ENCODE data around the gene ELF5. TPM values are rescaled to one million over a fixed set of nuclear protein-coding genes. Genes with fewer than 3 reads are reported as not detected.
A peak's percentile ranks its signal among the peaks of the same experiment; 100 is the strongest.

ELF5 gene
- total RNA-seq, 2 experiments from 2014 or later, result not detected

GRCh38 chr11:34460278-34460677 is 53.3 kb downstream of the ELF5 start:
- POLR2A ChIA-PET, result no interaction called here
- CTCF ChIA-PET, result interaction anchor here (1.8 kb wide), 1 partner anchor 8 kb away, joined by 12 read pairs; no protein-coding TSS in a partner anchor

DNA sequence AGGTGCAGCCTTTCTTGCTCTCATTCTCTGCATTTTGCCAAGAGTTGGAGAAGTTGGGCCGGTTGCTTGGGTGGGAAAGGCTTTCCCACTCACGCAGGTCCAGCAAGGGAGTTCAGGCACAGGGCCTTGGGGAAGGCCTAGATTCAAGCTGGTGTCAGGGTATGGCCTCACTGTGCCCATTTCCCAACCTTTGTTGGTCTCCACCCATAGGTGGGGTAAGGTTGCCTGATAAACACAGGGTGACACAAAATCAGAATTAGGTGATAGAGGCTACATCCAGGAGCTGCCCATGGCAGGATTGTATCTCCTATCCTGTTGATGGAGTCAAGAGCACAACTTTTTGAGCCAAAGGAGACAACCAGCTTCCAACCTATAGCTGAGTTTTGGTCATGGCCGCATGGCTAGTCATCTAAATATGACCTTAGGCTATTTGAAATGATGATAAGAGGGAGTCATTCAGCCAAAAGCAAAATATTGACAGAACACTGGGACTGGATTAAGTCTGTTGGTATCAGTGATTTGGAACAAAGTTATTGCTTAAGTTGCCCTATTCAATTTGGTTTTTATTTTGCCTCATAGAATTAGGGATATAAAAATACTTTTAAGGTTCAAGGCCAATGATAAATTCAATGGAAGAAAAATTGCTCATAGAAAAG is 54.0 kb downstream of the ELF5 start:
- intact Hi-C loops (cut with micrococcal nuclease), result no loop called here

More at GRCh38 chr11:34460278-34460677, 53.3 kb downstream of the ELF5 start:
- no peaks in the 10 kb centered on the region for H3K9me3 Mint-ChIP-seq
- intact Hi-C loops (cut with micrococcal nuclease), result no loop called here
- H3K27me3 Mint-ChIP-seq, result no peaks in the 10 kb centered on the region
- no peak overlapping the region for H3K27ac Mint-ChIP-seq
- H3K36me3 Mint-ChIP-seq, result peaks cover 36% of the 10 kb centered on the region
- no peak for DNase-seq
- no peak overlapping the region for H3K4me3 Mint-ChIP-seq
- H3K4me1 Mint-ChIP-seq (ENCODE audit: low read depth), result peaks cover 7% of the 10 kb centered on the region

DNA sequence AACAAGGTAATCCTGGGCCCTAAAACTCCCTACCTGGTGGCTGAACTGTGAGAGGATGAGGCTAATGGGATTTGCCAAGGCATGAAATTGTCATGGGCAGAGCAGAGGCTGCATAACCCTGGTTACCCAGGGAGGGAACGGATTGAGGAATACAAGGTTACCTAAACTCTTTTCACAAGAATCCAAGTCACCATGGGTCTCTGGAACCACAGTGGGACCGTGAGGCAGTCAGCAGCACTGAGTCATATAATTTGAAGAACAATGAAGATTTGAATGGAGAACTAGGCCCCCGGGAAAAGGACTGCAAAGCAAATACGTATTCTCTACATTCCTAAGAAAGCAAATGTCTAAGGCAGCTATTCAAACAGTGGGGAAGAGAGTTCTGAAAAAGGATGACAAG is 55.1 kb downstream of the ELF5 start:
- peaks cover 32% of the 10 kb centered on the region for H3K36me3 Mint-ChIP-seq
- H3K27me3 Mint-ChIP-seq, result no peaks in the 10 kb centered on the region
- H3K9me3 Mint-ChIP-seq, result no peaks in the 10 kb centered on the region
- ChIA-PET POLR2A (no interaction called here), CTCF (interaction anchor here (1.8 kb wide), 1 partner anchor 10 kb away, joined by 12 read pairs; no protein-coding TSS in a partner anchor)
- DNase-seq, result no peak
- intact Hi-C loops (cut with micrococcal nuclease), result no loop called here
- H3K27ac Mint-ChIP-seq, result no peak overlapping the region
- H3K4me3 Mint-ChIP-seq, result no peak overlapping the region
- no peaks in the 10 kb centered on the region for H3K4me1 Mint-ChIP-seq (ENCODE audit: low read depth)

More for the DNA sequence above, 54.0 kb downstream of the ELF5 start:
- Mint-ChIP-seq H3K4me1 (ENCODE audit: low read depth) (peaks cover 4% of the 10 kb centered on the region), H3K4me3 (no peak overlapping the region), H3K9me3 (no peaks in the 10 kb centered on the region), H3K27me3 (no peaks in the 10 kb centered on the region), H3K27ac (no peak overlapping the region), H3K36me3 (peaks cover 36% of the 10 kb centered on the region)
- POLR2A ChIA-PET, result no interaction called here
- CTCF ChIA-PET, result interaction anchor here (1.8 kb wide), 1 partner anchor 8 kb away, joined by 12 read pairs; no protein-coding TSS in a partner anchor
- DNase-seq, result no peak

GRCh38 chr11:34457607-34458006 is 56.0 kb downstream of the ELF5 start:
- CTCF ChIA-PET, result no interaction called here
- POLR2A ChIA-PET, result no interaction called here

GRCh38 chr11:34454308-34455032 is 59.1 kb downstream of the ELF5 start:
- no peak for DNase-seq
- Mint-ChIP-seq H3K27me3 (no peaks in the 10 kb centered on the region), H3K4me3 (no peak overlapping the region), H3K36me3 (peaks cover 40% of the 10 kb centered on the region), H3K9me3 (no peaks in the 10 kb centered on the region), H3K27ac (no peak overlapping the region), H3K4me1 (ENCODE audit: low read depth) (no peaks in the 10 kb centered on the region)
- CTCF ChIA-PET, result interaction anchor here (1.2 kb wide), 1 partner anchor 13 kb away, joined by 3 read pairs; no protein-coding TSS in a partner anchor
- POLR2A ChIA-PET, result no interaction called here
- intact Hi-C loops (cut with micrococcal nuclease), result no loop called here

More at GRCh38 chr11:34457607-34458006, 56.0 kb downstream of the ELF5 start:
- no peaks in the 10 kb centered on the region for H3K9me3 Mint-ChIP-seq
- no peaks in the 10 kb centered on the region for H3K27me3 Mint-ChIP-seq
- no peak overlapping the region for H3K4me3 Mint-ChIP-seq
- intact Hi-C loops (cut with micrococcal nuclease), result no loop called here
- H3K36me3 Mint-ChIP-seq, result peaks cover 34% of the 10 kb centered on the region
- no peak overlapping the region for H3K27ac Mint-ChIP-seq
- no peaks in the 10 kb centered on the region for H3K4me1 Mint-ChIP-seq (ENCODE audit: low read depth)
- no peak for DNase-seq

- ChIA-PET POLR2A (no interaction called here), CTCF (no interaction called here)
- H3K9me3 Mint-ChIP-seq, result no peaks in the 10 kb centered on the region
- intact Hi-C loops (cut with micrococcal nuclease), result no loop called here
- no peak overlapping the region for H3K27ac Mint-ChIP-seq
- H3K4me1 Mint-ChIP-seq (ENCODE audit: low read depth), result peaks cover 19% of the 10 kb centered on the region
- no peaks in the 10 kb centered on the region for H3K27me3 Mint-ChIP-seq
- peaks cover 27% of the 10 kb centered on the region for H3K36me3 Mint-ChIP-seq
- DNase-seq, result no peak
- H3K4me3 Mint-ChIP-seq, result no peak overlapping the region
These were observed 62.5 kb downstream of the ELF5 start for GRCh38 chr11:34451053-34451452.

- peak overlapping the region; percentile 24 for H3K27ac Mint-ChIP-seq
- peak; percentile 40 for DNase-seq
- H3K4me1 Mint-ChIP-seq (ENCODE audit: low read depth), result peaks cover 22% of the 10 kb centered on the region
- intact Hi-C loops (cut with micrococcal nuclease), result no loop called here
- POLR2A ChIA-PET, result interaction anchor here (1.8 kb wide), 1 partner anchor 10 kb away, joined by 10 read pairs; the partner anchor contains the start of gene CAT
- peaks cover 23% of the 10 kb centered on the region for H3K36me3 Mint-ChIP-seq
- CTCF ChIA-PET, result interaction anchor here (2.5 kb wide), 1 partner anchor 19 kb away, joined by 8 read pairs; no protein-coding TSS in a partner anchor
- no peak overlapping the region for H3K4me3 Mint-ChIP-seq
- no peaks in the 10 kb centered on the region for H3K27me3 Mint-ChIP-seq
- no peaks in the 10 kb centered on the region for H3K9me3 Mint-ChIP-seq
These were observed 64.6 kb downstream of the ELF5 start for GRCh38 chr11:34449013-34449412.

DNA sequence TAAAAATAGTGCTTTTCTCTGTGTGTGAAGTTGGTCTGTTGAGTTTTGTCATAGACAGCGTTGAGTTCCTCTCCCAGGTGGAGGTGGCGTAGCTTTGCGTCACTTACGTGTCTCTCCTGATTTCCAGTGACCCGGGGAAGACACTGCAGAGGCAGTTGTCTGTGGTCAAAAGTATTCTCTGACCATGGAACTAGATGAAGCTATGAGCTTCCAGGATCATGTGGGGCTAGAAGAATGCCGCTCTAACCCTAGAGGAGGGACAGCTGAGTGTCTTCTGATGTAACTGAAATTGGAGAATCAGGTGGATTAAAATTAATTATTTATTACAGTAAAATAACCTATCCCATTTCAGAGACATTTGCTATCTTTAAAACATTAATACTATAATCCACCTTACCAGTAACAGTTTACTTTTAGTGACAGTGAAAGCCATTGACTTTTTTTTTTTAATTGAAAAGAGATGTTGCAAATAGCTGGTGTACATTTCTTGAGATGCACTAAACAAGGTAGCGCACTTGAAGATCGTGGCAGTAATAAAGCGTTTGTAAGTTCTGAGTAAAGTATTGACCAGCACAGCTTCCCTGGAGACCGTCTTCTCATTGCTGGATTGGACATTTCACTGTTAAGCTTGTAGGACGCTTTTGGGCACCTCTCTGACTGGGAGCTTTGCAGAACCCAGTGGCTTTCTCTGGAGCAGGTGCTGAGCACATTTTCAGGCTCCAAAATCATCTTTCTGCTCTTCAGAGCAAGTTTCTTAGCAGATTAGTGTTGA is 65.2 kb downstream of the ELF5 start:
- intact Hi-C loops (cut with micrococcal nuclease), result no loop called here
- no peak overlapping the region for H3K4me3 Mint-ChIP-seq
- H3K27ac Mint-ChIP-seq, result peak overlapping the region; percentile 24

GRCh38 chr11:34447044-34447443 is 66.5 kb downstream of the ELF5 start:
- intact Hi-C loops (cut with micrococcal nuclease), result no loop called here
- no peak overlapping the region for H3K4me3 Mint-ChIP-seq

More for the DNA sequence above, 65.2 kb downstream of the ELF5 start:
- Mint-ChIP-seq H3K4me1 (ENCODE audit: low read depth) (peaks cover 25% of the 10 kb centered on the region), H3K27me3 (no peaks in the 10 kb centered on the region), H3K9me3 (no peaks in the 10 kb centered on the region), H3K36me3 (peaks cover 17% of the 10 kb centered on the region)
- ChIA-PET CTCF (interaction anchor here (2.5 kb wide), 1 partner anchor 19 kb away, joined by 8 read pairs; no protein-coding TSS in a partner anchor), POLR2A (interaction anchor here (1.8 kb wide), 1 partner anchor 9 kb away, joined by 10 read pairs; the partner anchor contains the start of gene CAT)
- no peak for DNase-seq

DNA sequence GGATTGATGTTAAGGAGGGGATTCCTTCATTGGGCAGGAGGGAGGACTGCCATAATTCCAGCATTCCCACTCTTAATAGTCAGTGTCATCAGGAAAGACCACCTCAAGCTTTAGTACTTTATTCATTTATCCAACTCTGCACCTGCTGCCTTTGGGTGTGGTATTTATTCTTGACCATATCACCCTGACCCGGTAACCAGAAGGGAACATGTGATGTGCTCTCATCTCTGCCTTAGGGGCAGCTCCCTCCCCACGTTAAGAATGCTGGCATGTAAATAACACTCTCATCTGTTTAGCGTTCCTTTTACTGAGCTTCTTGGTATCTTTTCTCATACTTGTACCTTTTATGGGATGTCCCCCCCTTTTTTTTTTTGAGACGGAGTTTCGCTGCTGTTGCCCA is 67.2 kb downstream of the ELF5 start:
- Mint-ChIP-seq H3K27ac (no peak overlapping the region), H3K9me3 (no peaks in the 10 kb centered on the region), H3K27me3 (no peaks in the 10 kb centered on the region), H3K4me3 (no peak overlapping the region), H3K4me1 (ENCODE audit: low read depth) (peaks cover 25% of the 10 kb centered on the region), H3K36me3 (peaks cover 7% of the 10 kb centered on the region)
- CTCF ChIA-PET, result no interaction called here
- POLR2A ChIA-PET, result no interaction called here
- no peak for DNase-seq
- intact Hi-C loops (cut with micrococcal nuclease), result no loop called here

More at GRCh38 chr11:34447044-34447443, 66.5 kb downstream of the ELF5 start:
- ChIA-PET POLR2A (no interaction called here), CTCF (interaction anchor here (0.8 to 2.5 kb wide), 2 partner anchors 21 to 89 kb away, joined by 3 to 8 read pairs; partner anchors contain the start of gene ABTB2)
- no peaks in the 10 kb centered on the region for H3K27me3 Mint-ChIP-seq
- peaks cover 11% of the 10 kb centered on the region for H3K36me3 Mint-ChIP-seq
- H3K27ac Mint-ChIP-seq, result no peak overlapping the region
- DNase-seq, result no peak
- peaks cover 25% of the 10 kb centered on the region for H3K4me1 Mint-ChIP-seq (ENCODE audit: low read depth)
- H3K9me3 Mint-ChIP-seq, result no peaks in the 10 kb centered on the region

- Mint-ChIP-seq H3K27me3 (no peaks in the 10 kb centered on the region), H3K4me3 (no peak overlapping the region), H3K4me1 (ENCODE audit: low read depth) (peaks cover 27% of the 10 kb centered on the region), H3K36me3 (peaks cover 7% of the 10 kb centered on the region), H3K9me3 (no peaks in the 10 kb centered on the region), H3K27ac (no peak overlapping the region)
- intact Hi-C loops (cut with micrococcal nuclease), result no loop called here
- DNase-seq, result no peak
- POLR2A ChIA-PET, result no interaction called here
- CTCF ChIA-PET, result no interaction called here
These were observed 67.6 kb downstream of the ELF5 start for GRCh38 chr11:34445956-34446355.

- Mint-ChIP-seq H3K27ac (no peak overlapping the region), H3K36me3 (peaks cover 2% of the 10 kb centered on the region), H3K4me1 (ENCODE audit: low read depth) (peaks cover 37% of the 10 kb centered on the region), H3K4me3 (no peak overlapping the region), H3K27me3 (no peaks in the 10 kb centered on the region), H3K9me3 (no peaks in the 10 kb centered on the region)
- CTCF ChIA-PET, result interaction anchor here (0.5 kb wide), 1 partner anchor 41 kb away, joined by 3 read pairs; no protein-coding TSS in a partner anchor
- intact Hi-C loops (cut with micrococcal nuclease), result no loop called here
- no peak for DNase-seq
- POLR2A ChIA-PET, result no interaction called here
These were observed 69.2 kb downstream of the ELF5 start for GRCh38 chr11:34444428-34444827.
